Measurements from ENCODE around the gene COL13A1.

Gene COL13A1

GRCh38 chr10:69870591-69870990 is 68.9 kb downstream of the COL13A1 start:
- DNase-seq: no peak

- no peak for DNase-seq
Measured at GRCh38 chr10:69871074-69871473, 69.4 kb downstream of the COL13A1 start.

- no peak for DNase-seq
Measured at GRCh38 chr10:69872323-69872722, 70.6 kb downstream of the COL13A1 start.

- DNase-seq: no peak
Measured at GRCh38 chr10:69873135-69873639, 71.5 kb downstream of the COL13A1 start.

- DNase-seq: no peak
Measured at GRCh38 chr10:69874449-69874848, 72.7 kb downstream of the COL13A1 start.

GRCh38 chr10:69875856-69876255 is 74.2 kb downstream of the COL13A1 start:
- DNase-seq: no peak

GRCh38 chr10:69876286-69876685 is 74.6 kb downstream of the COL13A1 start:
- DNase-seq: no peak

GRCh38 chr10:69876931-69877330 is 75.2 kb downstream of the COL13A1 start:
- no peak for DNase-seq

- DNase-seq: no peak
Measured at GRCh38 chr10:69878038-69878437, 76.3 kb downstream of the COL13A1 start.

GRCh38 chr10:69878951-69879350 is 77.2 kb downstream of the COL13A1 start:
- no peak for DNase-seq

- no peak for DNase-seq
Measured at GRCh38 chr10:69879634-69880257, 78.0 kb downstream of the COL13A1 start.

- DNase-seq: no peak
Measured at GRCh38 chr10:69880301-69881081, 78.8 kb downstream of the COL13A1 start.

- no peak for DNase-seq
Measured at GRCh38 chr10:69881202-69881601, 79.5 kb downstream of the COL13A1 start.

- no peak for DNase-seq
Measured at GRCh38 chr10:69883310-69884023, 81.8 kb downstream of the COL13A1 start.

- DNase-seq: no peak
Measured at GRCh38 chr10:69884024-69884367, 82.3 kb downstream of the COL13A1 start.

GRCh38 chr10:69884686-69885085 is 83.0 kb downstream of the COL13A1 start:
- DNase-seq: no peak

GRCh38 chr10:69885379-69886013 is 83.8 kb downstream of the COL13A1 start:
- DNase-seq: peak; percentile 16

- DNase-seq: no peak
Measured at GRCh38 chr10:69888882-69889584, 87.3 kb downstream of the COL13A1 start.

GRCh38 chr10:69890065-69890847 is 88.5 kb downstream of the COL13A1 start:
- DNase-seq: no peak

- no peak for DNase-seq
Measured at GRCh38 chr10:69891057-69891617, 89.4 kb downstream of the COL13A1 start.

- no peak for DNase-seq
Measured at GRCh38 chr10:69892406-69892805, 90.7 kb downstream of the COL13A1 start.

Data from hematopoietic multipotent progenitor cell treated with erythropoietin and hydrocortisone succinate and interleukin-3 and kit ligand, for 6 days (in vitro differentiated cells).